B cell (primary cell): ENCODE results near the gene CACNA2D1.

Source experiments
- CTCF ChIP-seq: fragments of 200-600 bp; IDR thresholded peaks from one replicate; pipeline ENCODE4 v1.8.0; 2022; ENCODE audit warnings: antibody characterized with exemption, mild to moderate bottlenecking
- EZH2 ChIP-seq: IDR thresholded peaks from 2 replicates; pipeline ENCODE4 v1.6.1; 2012; ENCODE audit warnings: borderline replicate concordance, low read depth, mild to moderate bottlenecking, moderate library complexity, low read length; ENCODE audit not compliant: insufficient read depth, poor library complexity, severe bottlenecking

- TF ChIP-seq CTCF (no peak), EZH2 (no peak)
Observed at GRCh38 chr7:82317257-82317721, 126.3 kb downstream of the CACNA2D1 start.
